Sigmoid colon (tissue), 7 donors: ENCODE data around the gene CYFIP2. TPM values are rescaled to one million over a fixed set of nuclear protein-coding genes. Genes with fewer than 3 reads are reported as not detected.
A peak's percentile ranks its signal among the peaks of the same experiment; 100 is the strongest.

ENCODE experiments used
- DNase-seq: peaks from one replicate; pipeline ENCODE4 v3.0.0-alpha.2; 2019
- H3K27ac ChIP-seq, 4 donors: fragments of 200-600 bp; sonication (generic); one replicate each; pipeline ENCODE4 v1.5.1; 2016 to 2019; ENCODE audit warnings: mild to moderate bottlenecking in 1 of 4
- H3K27me3 ChIP-seq, 3 donors: fragments of 200-600 bp; sonication (generic); one replicate each; pipeline ENCODE4 v1.5.1; 2019; ENCODE audit warnings: mild to moderate bottlenecking in 1 of 3
- H3K36me3 ChIP-seq, 4 donors: fragments of 200-600 bp; sonication (generic); one replicate each; pipeline ENCODE4 v1.5.1; 2016 to 2019
- H3K4me1 ChIP-seq, 4 donors: fragments of 200-600 bp; sonication (generic); one replicate each; pipeline ENCODE4 v1.5.1; 2017 to 2019
- H3K4me3 ChIP-seq, 4 donors: fragments of 200-600 bp; sonication (generic); one replicate each; pipeline ENCODE4 v1.5.1; 2017 to 2019; ENCODE audit warnings: mild to moderate bottlenecking in 2 of 4, moderate library complexity in 1 of 4
- H3K9me3 ChIP-seq, 4 donors: fragments of 200-600 bp in 3 of 4; sonication (generic) in 3 of 4; one replicate each; pipeline versions ENCODE4 v1.5.1 to v1.6.1; 2013 to 2019
- CTCF ChIP-seq, 4 experiments: fragments of 450-650 bp in 3 of 4; fragments of 200-600 bp in 1 of 4; IDR thresholded peaks; one replicate each; pipeline ENCODE4 v1.5.1; 2016 to 2019; ENCODE audit warnings: antibody characterized with exemption in 4 of 4, mild to moderate bottlenecking in 3 of 4, moderate library complexity in 2 of 4
- EP300 ChIP-seq, 4 donors: sonication (generic); formaldehyde crosslinking; IDR thresholded peaks; one replicate each; pipeline ENCODE4 v1.6.1; 2017; ENCODE audit warnings: antibody characterized with exemption in 4 of 4
- POLR2A ChIP-seq, 2 donors: fragments of 450-650 bp; IDR thresholded peaks; one replicate each; pipeline ENCODE4 v1.6.1; 2016; ENCODE audit warnings: antibody characterized with exemption in 2 of 2, mild to moderate bottlenecking in 2 of 2, moderate library complexity in 2 of 2
- POLR2AphosphoS5 ChIP-seq, 4 donors: sonication (generic); formaldehyde crosslinking; IDR thresholded peaks; one replicate each; pipeline ENCODE4 v1.6.1; 2017; ENCODE audit warnings: antibody characterized with exemption in 4 of 4
- WGBS, 2 donors: extraction: QIAGEN DNeasy Blood & Tissue Kit; methylation state at CpG; one replicate each; pipeline ENCODE4 v1.1.7; 2013; 5-methylcytosine and 5-hydroxymethylcytosine counted together
- intact Hi-C: fragments of 100-400 bp; cut with DNase I; formaldehyde crosslinking; loops from one replicate; pipeline ENCODE4 v1.15.1; 2023
- polyA plus RNA-seq, 3 donors: library from polyadenylated mRNA; stranded (reverse); fragments of 200-250 nt; gene quantifications; one replicate each; pipeline ENCODE4 v1.2.3, GENCODE V29; 2013
- total RNA-seq, 4 donors: library from RNA; depleted of rRNA; stranded (reverse); fragments of >200 nt; gene quantifications; one replicate each; pipeline ENCODE4 v1.1.0, GENCODE V29; 2016
- donor health status: healthy with polysubstance abuse.
- donor health status: Bipolar disorder and iron deficiency.
- donor health status: healthy.

Gene CYFIP2
- 10 to 100 TPM; 13.8 to 37.8 (median 29.3) TPM for total RNA-seq
- polyA plus RNA-seq, result 10 to 100 TPM in 1 of 3 donors, 1 to 10 TPM in 2; 4.8 to 38.1 (median 8.1) TPM

- Histone ChIP-seq H3K4me1 (peaks cover 0 to 13% (median 10%) of the 10 kb centered on the region in 4 donors), H3K27ac (peak within 1 kb of the TSS in 2 of 4 donors; percentile 33 to 34), H3K36me3 (no peaks in the 10 kb centered on the region), H3K9me3 (no peaks in the 10 kb centered on the region), H3K27me3 (no peaks in the 10 kb centered on the region), H3K4me3 (peak within 1 kb of the TSS; percentile 40 to 93 (median 74))
- WGBS, 2 donors, result 1% methylated on average over 58 of the region's 58 CpGs
- intact Hi-C loops, result loop anchor here (5.0 to 10.0 kb wide), 2 partner anchors 123 to 479 kb away; partner anchors contain the start of genes LSM11 and MED7
- peak; percentile 68 for DNase-seq
- TF ChIP-seq CTCF (IDR thresholded peaks at IDR 0.05), result no peak
- TF ChIP-seq EP300 (IDR thresholded peaks at IDR 0.05), result no peak
- TF ChIP-seq POLR2AphosphoS5 (IDR thresholded peaks at IDR 0.05), result no peak
- TF ChIP-seq POLR2A (IDR thresholded peaks at IDR 0.05), result no peak
Measured at GRCh38 chr5:157265714-157266285, at the start of gene CYFIP2. Gene CYFIP2, plus strand, starts transcription at chr5:157266123. Its CDS starts 19,239 bp downstream, at chr5:157285362.

DNA sequence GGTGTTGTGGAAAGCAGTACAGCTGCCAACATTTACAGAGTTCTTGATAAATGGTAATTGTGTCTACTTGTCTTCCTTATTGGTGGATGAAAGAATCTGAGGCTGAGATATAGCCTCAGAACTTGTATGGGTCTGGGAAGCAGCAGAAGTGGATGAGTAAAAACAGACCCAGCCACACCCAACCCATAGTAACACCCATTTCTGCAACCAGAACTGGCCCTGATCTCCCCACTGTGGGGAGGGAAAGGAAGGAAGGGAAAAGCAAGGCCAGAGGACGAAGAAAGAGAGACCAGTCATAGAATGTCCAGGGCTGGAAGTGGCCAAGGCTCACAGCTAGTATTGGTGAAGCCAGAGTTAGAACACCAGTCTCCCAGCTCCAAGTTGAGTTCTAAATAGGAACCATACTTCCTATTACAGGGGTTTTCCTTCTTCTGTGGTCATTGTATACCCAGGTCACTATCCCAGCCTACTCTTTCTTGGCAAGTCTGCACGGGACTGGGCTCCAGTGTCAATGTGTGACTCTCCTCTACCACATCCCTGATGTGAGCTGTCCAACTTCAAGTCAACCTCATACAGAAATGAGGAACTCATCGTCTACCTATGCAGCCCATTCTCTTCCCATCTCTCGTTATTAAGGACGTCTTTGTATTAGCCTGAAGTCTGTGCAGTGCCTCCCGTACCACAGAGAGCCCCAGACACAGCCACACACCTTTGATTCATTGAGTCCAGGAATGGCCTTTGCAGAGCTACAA, 49.4 kb upstream of the CYFIP2 start:
- TF ChIP-seq CTCF (IDR thresholded peaks at IDR 0.05) (no peak), POLR2AphosphoS5 (IDR thresholded peaks at IDR 0.05) (no peak), POLR2A (IDR thresholded peaks at IDR 0.05) (no peak), EP300 (IDR thresholded peaks at IDR 0.05) (no peak)
- H3K36me3 ChIP-seq, result no peaks in the 10 kb centered on the region
- no peaks in the 10 kb centered on the region for H3K9me3 ChIP-seq
- no peaks in the 10 kb centered on the region for H3K27me3 ChIP-seq
- no peaks in the 10 kb centered on the region for H3K4me1 ChIP-seq
- H3K4me3 ChIP-seq, result no peak overlapping the region
- intact Hi-C loops, result no loop called here
- WGBS, 2 donors, result 78 to 89% methylated on average over 6 of the region's 6 CpGs
- H3K27ac ChIP-seq, result no peak overlapping the region
- DNase-seq, result no peak

GRCh38 chr5:157217289-157218024, 48.5 kb upstream of the CYFIP2 start:
- H3K4me1 ChIP-seq, result no peaks in the 10 kb centered on the region
- H3K4me3 ChIP-seq, result no peak overlapping the region
- 34 to 66% methylated on average over 5 of the region's 5 CpGs for WGBS, 2 donors
- no peak overlapping the region for H3K27ac ChIP-seq
- TF ChIP-seq POLR2AphosphoS5 (IDR thresholded peaks at IDR 0.05) (no peak), POLR2A (IDR thresholded peaks at IDR 0.05) (no peak), EP300 (IDR thresholded peaks at IDR 0.05) (no peak), CTCF (IDR thresholded peaks at IDR 0.05) (no peak)
- no peaks in the 10 kb centered on the region for H3K9me3 ChIP-seq
- H3K27me3 ChIP-seq, result no peaks in the 10 kb centered on the region
- H3K36me3 ChIP-seq, result no peaks in the 10 kb centered on the region
- no peak for DNase-seq
- intact Hi-C loops, result no loop called here

GRCh38 chr5:157219491-157220271, 46.2 kb upstream of the CYFIP2 start:
- H3K27ac ChIP-seq, result no peak overlapping the region
- H3K36me3 ChIP-seq, result no peaks in the 10 kb centered on the region
- DNase-seq, result no peak
- no peak overlapping the region for H3K4me3 ChIP-seq
- no peak for TF ChIP-seq EP300 (IDR thresholded peaks at IDR 0.05)
- TF ChIP-seq CTCF (IDR thresholded peaks at IDR 0.05), result no peak
- no peak for TF ChIP-seq POLR2A (IDR thresholded peaks at IDR 0.05)
- no peak for TF ChIP-seq POLR2AphosphoS5 (IDR thresholded peaks at IDR 0.05)
- intact Hi-C loops, result no loop called here
- 67 to 84% methylated on average over 9 of the region's 9 CpGs for WGBS, 2 donors
- H3K9me3 ChIP-seq, result no peaks in the 10 kb centered on the region
- no peaks in the 10 kb centered on the region for H3K4me1 ChIP-seq
- no peaks in the 10 kb centered on the region for H3K27me3 ChIP-seq
